ENCODE measurements around the gene RNF212. TPM values are rescaled to one million over a fixed set of nuclear protein-coding genes. Genes with fewer than 3 reads are reported as not detected.

The RNF212 gene
- total and polyA plus RNA-seq, 2 donors, result 4.0 to 4.2 TPM

DNA sequence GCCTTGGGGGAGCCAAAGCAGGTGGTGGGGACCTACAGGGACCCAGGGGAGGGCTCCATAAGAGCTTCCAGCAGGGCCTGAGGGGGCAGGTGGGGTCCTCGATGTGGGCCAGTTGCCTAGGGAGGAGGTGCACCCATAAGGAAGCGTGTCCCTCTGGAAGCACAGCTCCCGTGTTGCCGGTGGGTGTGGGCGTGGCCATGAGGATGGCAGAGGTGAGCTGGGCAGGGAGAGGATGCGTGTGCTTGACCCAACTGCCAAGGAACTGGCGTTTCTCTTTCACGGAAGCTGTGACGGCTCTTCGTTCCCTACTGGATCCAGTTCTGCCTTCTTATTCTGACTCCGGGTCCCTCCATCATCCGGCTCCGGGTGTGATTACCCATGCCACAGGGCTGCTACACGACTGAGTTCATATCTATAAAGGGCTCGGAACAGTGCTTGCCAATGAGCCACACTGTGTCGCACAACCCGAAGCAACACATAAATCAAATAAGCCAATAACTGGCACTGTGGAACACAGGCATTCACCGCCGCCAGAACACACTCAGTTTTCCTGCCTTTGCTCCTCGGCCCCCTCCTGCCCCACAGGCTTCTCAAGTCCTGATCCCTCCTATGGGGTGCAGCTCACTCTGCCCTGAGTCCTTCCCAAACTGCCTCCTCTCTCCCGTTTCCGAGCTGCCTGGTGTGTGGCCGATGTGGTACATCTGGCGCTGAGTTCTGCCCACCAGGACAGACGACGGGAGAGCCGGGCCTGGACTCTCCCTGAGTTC lies 35.5 kb downstream of the RNF212 start:
- WGBS, result 84% methylated on average over 27 of the region's 27 CpGs
- Histone ChIP-seq H3K36me3 (ENCODE audit: insufficient read depth) (no peaks in the 10 kb centered on the region), H3K4me3 (ENCODE audit: low read depth, low read length) (no peak overlapping the region), H3K4me1 (ENCODE audit: insufficient read depth) (no peaks in the 10 kb centered on the region), H3K27ac (ENCODE audit: low read depth) (no peak overlapping the region)
- no peak for DNase-seq (ENCODE audit: extremely low spot score)

GRCh38 chr4:1075809-1076699 lies 37.3 kb downstream of the RNF212 start:
- Histone ChIP-seq H3K4me1 (ENCODE audit: insufficient read depth) (no peaks in the 10 kb centered on the region), H3K36me3 (ENCODE audit: insufficient read depth) (no peaks in the 10 kb centered on the region), H3K27ac (ENCODE audit: low read depth) (no peak overlapping the region), H3K4me3 (ENCODE audit: low read depth, low read length) (no peak overlapping the region)
- WGBS, result 73% methylated on average over 11 of the region's 11 CpGs
- DNase-seq (ENCODE audit: extremely low spot score), result no peak

GRCh38 chr4:1075225-1075624 lies 38.1 kb downstream of the RNF212 start:
- no peak for DNase-seq (ENCODE audit: extremely low spot score)
- 65% methylated on average over 7 of the region's 7 CpGs for WGBS
- Histone ChIP-seq H3K27ac (ENCODE audit: low read depth) (no peak overlapping the region), H3K4me1 (ENCODE audit: insufficient read depth) (no peaks in the 10 kb centered on the region), H3K36me3 (ENCODE audit: insufficient read depth) (no peaks in the 10 kb centered on the region), H3K4me3 (ENCODE audit: low read depth, low read length) (no peak overlapping the region)

DNA sequence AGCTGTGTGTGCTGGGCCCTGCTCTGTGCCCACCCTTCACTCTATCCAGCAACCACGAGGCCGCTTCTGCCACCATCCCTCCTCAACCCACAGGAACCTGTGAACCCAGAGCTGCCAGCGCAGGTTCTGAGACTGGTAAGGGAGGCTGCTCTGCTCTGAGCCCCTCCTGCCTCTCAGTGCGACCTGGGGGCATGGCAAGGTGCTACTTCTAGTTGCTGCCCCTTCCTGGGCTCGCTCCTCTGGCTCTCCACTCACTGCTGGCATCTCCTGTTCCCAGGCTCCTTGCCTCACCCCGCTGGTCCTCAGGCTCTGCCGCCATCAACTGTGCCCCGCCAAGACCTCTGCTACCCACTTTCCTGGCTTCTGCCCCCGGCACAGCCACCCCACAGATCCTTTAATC lies 39.3 kb downstream of the RNF212 start:
- no peak overlapping the region for H3K4me3 ChIP-seq (ENCODE audit: low read depth, low read length)
- no peak overlapping the region for H3K27ac ChIP-seq (ENCODE audit: low read depth)
- no peaks in the 10 kb centered on the region for H3K4me1 ChIP-seq (ENCODE audit: insufficient read depth)
- 86% methylated on average over 9 of the region's 9 CpGs for WGBS
- DNase-seq (ENCODE audit: extremely low spot score), result no peak
- H3K36me3 ChIP-seq (ENCODE audit: insufficient read depth), result no peaks in the 10 kb centered on the region

DNA sequence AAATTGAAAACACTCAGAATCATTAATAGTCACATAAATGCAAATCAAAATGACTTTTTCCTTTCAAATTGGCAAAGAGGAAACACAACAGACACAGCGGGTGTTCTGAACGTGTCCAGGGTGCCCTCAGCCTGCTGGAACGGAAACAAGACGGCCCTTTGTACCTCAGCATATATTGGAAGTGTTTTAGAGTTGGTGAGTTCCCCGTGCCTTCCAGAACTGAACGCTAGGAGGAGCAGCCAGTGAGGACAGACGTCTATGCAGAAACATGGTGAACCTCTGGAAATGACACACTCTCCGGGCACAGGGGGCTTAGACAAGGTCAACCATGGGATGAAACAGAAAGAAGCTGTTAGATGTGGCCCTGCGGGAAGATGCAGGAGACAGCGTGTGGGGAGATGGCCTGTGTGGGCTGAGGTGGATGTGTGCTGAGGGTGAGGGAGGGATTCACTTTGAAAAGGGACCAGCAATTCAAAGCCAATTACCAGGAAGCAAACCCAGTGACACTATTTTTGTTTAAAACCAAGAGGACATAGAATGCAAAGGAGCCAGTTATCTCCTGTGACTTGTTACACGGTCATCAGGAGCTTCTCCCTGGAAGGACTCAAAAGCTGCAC lies 40.4 kb downstream of the RNF212 start:
- H3K36me3 ChIP-seq (ENCODE audit: insufficient read depth), result no peaks in the 10 kb centered on the region
- 25% methylated on average over 11 of the region's 11 CpGs for WGBS
- H3K27ac ChIP-seq (ENCODE audit: low read depth), result no peak overlapping the region
- DNase-seq (ENCODE audit: extremely low spot score), result no peak
- no peak overlapping the region for H3K4me3 ChIP-seq (ENCODE audit: low read depth, low read length)
- H3K4me1 ChIP-seq (ENCODE audit: insufficient read depth), result no peaks in the 10 kb centered on the region

GRCh38 chr4:1069394-1069793 lies 44.0 kb downstream of the RNF212 start:
- Histone ChIP-seq H3K27ac (ENCODE audit: low read depth) (no peak overlapping the region), H3K4me1 (ENCODE audit: insufficient read depth) (no peaks in the 10 kb centered on the region), H3K36me3 (ENCODE audit: insufficient read depth) (no peaks in the 10 kb centered on the region), H3K4me3 (ENCODE audit: low read depth, low read length) (no peak overlapping the region)
- no peak for DNase-seq (ENCODE audit: extremely low spot score)
- 87% methylated on average over 7 of the region's 7 CpGs for WGBS

DNA sequence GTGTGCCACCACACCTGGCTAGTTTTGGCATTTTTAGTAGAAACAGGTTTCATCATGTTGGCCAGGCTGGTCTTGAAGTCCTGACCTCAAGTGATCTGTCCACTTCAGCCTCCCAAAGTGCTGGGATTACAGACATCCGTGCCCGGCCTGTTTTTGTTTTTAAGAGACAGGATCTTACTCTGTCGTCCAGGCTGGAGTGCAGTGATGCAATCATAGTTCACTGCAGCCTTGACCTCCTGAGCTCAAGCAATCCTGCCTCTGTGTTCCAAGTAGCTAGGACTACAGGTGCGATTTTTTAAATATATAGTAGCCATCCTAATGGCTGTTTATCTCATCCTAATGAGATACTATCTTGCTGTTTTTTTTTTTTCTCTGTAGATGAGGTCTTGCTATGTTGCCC lies 47.6 kb downstream of the RNF212 start:
- Histone ChIP-seq H3K36me3 (ENCODE audit: insufficient read depth) (no peaks in the 10 kb centered on the region), H3K4me1 (ENCODE audit: insufficient read depth) (no peaks in the 10 kb centered on the region), H3K27ac (ENCODE audit: low read depth) (no peak overlapping the region), H3K4me3 (ENCODE audit: low read depth, low read length) (no peak overlapping the region)
- WGBS, result 45% methylated on average over 4 of the region's 4 CpGs
- no peak for DNase-seq (ENCODE audit: extremely low spot score)

DNA sequence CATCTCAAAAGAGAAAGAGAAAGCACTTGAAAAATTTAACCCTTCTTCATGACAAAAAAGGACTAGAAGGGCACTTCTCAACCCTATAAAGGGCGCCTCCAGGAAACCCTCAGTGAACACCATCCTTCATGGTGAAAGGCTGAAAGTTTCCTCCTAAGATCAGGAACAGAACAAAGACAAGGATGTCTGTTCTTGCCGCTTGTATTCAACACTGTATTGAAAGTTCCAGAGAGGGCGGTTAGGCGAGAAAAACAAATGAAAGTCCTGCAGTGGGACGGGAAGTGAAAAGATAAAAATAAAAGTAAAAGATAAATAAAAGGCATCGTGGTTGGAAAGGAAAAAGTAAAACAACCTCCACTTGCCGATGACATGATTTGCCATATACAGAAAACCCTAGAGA lies 50.9 kb downstream of the RNF212 start:
- Histone ChIP-seq H3K27ac (ENCODE audit: low read depth) (no peak overlapping the region), H3K36me3 (ENCODE audit: insufficient read depth) (no peaks in the 10 kb centered on the region), H3K4me1 (ENCODE audit: insufficient read depth) (no peaks in the 10 kb centered on the region), H3K4me3 (ENCODE audit: low read depth, low read length) (no peak overlapping the region)
- no peak for DNase-seq (ENCODE audit: extremely low spot score)
- WGBS, result 51% methylated on average over 7 of the region's 7 CpGs

DNA sequence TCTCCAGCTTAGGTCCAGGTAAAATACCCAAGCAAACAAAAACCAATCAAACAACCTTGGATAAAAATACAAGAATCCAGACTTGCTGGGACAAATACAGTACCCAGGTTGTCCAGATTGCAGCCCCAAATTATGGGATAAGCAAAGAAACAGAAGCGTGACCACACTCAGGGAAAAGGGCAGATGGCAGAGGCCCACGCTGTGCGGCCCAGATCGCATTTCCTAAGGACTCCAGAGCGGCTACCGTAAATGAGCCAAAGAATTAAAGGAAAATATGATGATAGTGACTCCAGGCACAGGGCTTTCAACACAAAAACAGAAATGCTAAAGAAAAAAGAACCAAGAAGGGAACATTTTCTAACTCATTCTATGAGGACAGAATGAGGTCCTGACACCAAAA lies 51.6 kb downstream of the RNF212 start:
- DNase-seq (ENCODE audit: extremely low spot score), result no peak
- Histone ChIP-seq H3K4me3 (ENCODE audit: low read depth, low read length) (no peak overlapping the region), H3K27ac (ENCODE audit: low read depth) (no peak overlapping the region), H3K4me1 (ENCODE audit: insufficient read depth) (no peaks in the 10 kb centered on the region), H3K36me3 (ENCODE audit: insufficient read depth) (no peaks in the 10 kb centered on the region)
- WGBS, result 78% methylated on average over 6 of the region's 6 CpGs

DNA sequence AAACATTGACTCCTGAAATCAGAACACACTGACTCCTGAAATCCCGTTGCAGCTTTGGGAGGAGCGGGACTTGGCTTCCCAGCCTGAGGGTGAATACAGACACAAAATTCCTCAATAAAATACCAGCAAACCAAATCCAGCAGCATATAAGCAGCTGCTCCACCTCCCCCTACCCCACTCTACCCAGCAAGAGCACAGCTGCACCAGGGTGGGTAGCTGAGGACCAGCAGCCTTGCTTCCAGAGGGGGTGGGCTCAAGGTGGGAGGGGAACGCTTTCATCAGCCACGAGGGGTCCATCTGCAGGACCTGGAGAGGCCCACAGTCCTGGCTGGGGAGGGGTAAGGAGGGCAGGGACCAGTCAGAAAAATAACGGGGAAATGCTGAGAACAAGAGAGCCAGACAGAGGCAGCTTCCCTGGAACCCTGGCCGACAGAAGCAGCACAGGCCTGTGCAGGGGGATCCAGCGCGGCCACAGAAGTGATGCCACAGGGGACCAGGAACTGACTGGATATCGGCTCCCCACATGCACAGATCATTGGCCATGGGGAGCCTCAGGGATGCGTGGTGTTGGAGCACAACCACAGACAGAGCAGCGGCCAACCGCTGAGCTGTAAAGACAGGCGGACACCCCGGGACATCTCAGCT lies 52.2 kb downstream of the RNF212 start:
- Histone ChIP-seq H3K27ac (ENCODE audit: low read depth) (no peak overlapping the region), H3K4me3 (ENCODE audit: low read depth, low read length) (no peak overlapping the region), H3K4me1 (ENCODE audit: insufficient read depth) (no peaks in the 10 kb centered on the region), H3K36me3 (ENCODE audit: insufficient read depth) (no peaks in the 10 kb centered on the region)
- WGBS, result 75% methylated on average over 14 of the region's 14 CpGs
- DNase-seq (ENCODE audit: extremely low spot score), result no peak

DNA sequence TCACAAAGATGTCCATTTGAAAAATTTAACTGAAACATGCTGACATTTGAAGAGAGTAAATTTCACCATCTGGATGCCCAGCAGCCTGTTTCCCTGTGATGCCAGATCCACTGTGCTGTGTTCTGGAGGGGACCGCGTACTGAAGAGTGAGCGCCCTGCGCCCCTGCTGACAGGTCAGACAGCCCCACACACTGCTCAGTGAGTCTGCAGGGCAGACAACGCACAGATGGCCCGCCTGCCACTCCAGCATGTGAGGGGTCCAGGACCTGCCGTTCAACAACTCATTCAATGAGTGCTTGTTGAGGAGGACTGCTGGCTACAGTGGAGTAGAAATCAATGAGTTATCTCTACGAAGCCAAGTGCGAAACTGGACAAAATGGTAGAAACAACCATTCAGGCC lies 52.7 kb downstream of the RNF212 start:
- WGBS, result 91% methylated on average over 9 of the region's 9 CpGs
- H3K4me3 ChIP-seq (ENCODE audit: low read depth, low read length), result no peak overlapping the region
- H3K27ac ChIP-seq (ENCODE audit: low read depth), result no peak overlapping the region
- H3K4me1 ChIP-seq (ENCODE audit: insufficient read depth), result no peaks in the 10 kb centered on the region
- H3K36me3 ChIP-seq (ENCODE audit: insufficient read depth), result no peaks in the 10 kb centered on the region
- no peak for DNase-seq (ENCODE audit: extremely low spot score)

- WGBS, result 77% methylated on average over 10 of the region's 10 CpGs
- DNase-seq (ENCODE audit: extremely low spot score), result no peak
- Histone ChIP-seq H3K4me3 (ENCODE audit: low read depth, low read length) (no peak overlapping the region), H3K27ac (ENCODE audit: low read depth) (no peak overlapping the region), H3K4me1 (ENCODE audit: insufficient read depth) (no peaks in the 10 kb centered on the region), H3K36me3 (ENCODE audit: insufficient read depth) (no peaks in the 10 kb centered on the region)
Measured at GRCh38 chr4:1060121-1060520, 53.2 kb downstream of the RNF212 start.

DNA sequence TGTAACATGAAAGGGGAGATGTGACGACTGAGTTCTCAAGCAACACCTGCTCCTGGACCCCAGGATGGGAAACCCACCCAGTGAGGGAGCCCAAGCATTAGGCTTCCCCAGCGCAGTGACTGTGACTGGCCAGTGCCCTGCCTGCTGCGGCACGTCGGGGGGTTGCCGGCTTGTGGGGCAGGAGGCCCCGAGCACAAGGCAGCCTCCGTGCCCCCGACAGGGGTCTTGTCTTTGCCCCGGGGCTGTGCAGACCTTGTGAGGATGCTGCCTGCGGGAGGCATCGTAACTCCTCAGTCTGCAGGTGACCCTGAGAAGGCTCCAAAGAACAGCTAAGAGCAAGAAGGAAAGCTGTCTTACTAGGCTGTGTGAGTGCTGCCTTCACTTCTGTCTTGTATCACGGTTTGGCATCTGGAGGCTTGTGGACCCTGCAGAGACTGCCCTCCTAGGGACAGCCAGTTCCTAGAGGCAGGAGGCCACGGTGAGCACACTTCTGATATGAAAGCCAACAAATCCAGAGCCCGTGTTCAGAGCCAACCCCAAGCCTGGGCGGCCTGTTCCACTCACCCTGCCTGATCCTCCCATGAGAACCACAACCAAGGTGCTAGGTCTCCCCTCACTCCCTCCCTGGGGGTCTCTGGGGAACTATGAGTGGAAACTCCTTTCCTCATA lies 54.2 kb downstream of the RNF212 start:
- 62% methylated on average over 16 of the region's 16 CpGs for WGBS
- no peak overlapping the region for H3K4me3 ChIP-seq (ENCODE audit: low read depth, low read length)
- DNase-seq (ENCODE audit: extremely low spot score), result no peak
- no peaks in the 10 kb centered on the region for H3K36me3 ChIP-seq (ENCODE audit: insufficient read depth)
- H3K4me1 ChIP-seq (ENCODE audit: insufficient read depth), result no peaks in the 10 kb centered on the region
- H3K27ac ChIP-seq (ENCODE audit: low read depth), result no peak overlapping the region
